Measurements from ENCODE around the gene BTN3A1. TPM values are rescaled to one million over a fixed set of nuclear protein-coding genes. Genes with fewer than 3 reads are reported as not detected.
"Not testable (repeated sequence)": the region's sequence is repeated elsewhere in the genome, so short reads cannot be mapped to it uniquely, and the experiment has no call there.

BTN3A1 gene
- total and polyA plus RNA-seq, 2 donors, result 13.3 to 39.8 TPM

DNA sequence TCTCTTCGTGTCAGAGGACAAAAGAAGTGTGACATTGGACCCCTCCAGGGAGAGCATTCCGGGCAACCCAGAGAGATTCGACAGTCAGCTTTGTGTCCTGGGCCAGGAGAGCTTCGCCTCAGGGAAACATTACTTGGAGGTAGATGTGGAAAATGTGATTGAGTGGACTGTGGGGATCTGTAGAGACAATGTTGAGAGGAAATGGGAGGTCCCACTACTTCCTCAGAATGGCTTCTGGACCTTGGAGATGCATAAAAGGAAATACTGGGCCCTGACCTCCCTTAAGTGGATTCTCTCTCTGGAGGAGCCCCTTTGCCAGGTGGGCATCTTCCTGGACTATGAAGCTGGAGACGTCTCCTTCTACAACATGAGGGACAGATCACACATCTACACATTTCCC lies 28.7 kb downstream of the BTN3A1 start:
- Histone ChIP-seq H3K27ac (ENCODE audit: low read depth) (no peak overlapping the region), H3K4me3 (ENCODE audit: low read depth, low read length) (no peak overlapping the region), H3K36me3 (ENCODE audit: insufficient read depth) (no peaks in the 10 kb centered on the region), H3K4me1 (ENCODE audit: insufficient read depth) (no peaks in the 10 kb centered on the region)
- no peak for DNase-seq (ENCODE audit: extremely low spot score)
- 91% methylated on average over 5 of the region's 5 CpGs for WGBS

DNA sequence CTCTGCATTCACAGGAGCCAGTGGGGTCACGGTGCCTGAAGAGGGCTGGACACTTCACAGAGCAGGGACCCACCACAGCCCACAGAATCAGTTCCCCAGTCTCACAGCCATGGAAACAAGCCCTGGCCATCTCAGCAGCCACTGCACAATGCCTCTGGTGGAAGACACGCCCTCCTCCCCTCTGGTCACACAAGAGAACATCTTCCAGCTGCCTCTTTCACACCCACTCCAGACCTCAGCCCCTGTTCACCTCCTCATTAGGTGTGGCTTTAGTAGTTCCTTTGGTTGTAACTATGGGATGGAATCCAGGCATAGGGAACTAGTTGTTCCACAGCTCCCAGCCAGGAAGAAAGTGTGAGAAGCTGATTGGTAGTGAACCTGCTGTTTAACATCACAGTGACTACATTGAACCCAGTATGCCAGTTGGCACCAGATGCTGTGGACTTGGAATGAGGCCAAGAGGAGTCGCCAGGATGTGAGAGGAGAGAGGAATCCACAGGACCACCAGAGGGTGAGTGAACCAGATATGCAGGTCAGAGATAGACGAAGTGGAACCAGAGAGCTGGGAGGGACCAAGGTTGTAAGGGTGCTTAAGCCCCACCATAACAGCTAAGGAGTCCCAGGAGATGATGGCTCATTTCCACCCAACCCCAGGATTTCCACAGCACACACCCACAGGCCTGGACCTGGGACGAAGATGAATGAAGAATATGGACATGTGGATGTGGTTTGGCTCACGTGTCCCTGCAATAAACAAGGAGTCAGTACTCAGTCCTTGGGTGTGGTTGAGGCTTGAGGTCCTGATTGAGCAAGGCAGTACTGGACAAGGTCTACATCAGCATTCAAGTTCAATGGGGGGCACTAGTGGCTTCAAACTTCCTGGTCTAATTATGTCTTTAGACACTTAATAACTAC lies 29.4 kb downstream of the BTN3A1 start:
- Histone ChIP-seq H3K27ac (ENCODE audit: low read depth) (no peak overlapping the region), H3K4me1 (ENCODE audit: insufficient read depth) (no peaks in the 10 kb centered on the region), H3K36me3 (ENCODE audit: insufficient read depth) (no peaks in the 10 kb centered on the region), H3K4me3 (ENCODE audit: low read depth, low read length) (no peak overlapping the region)
- 85% methylated on average over 6 of the region's 6 CpGs for WGBS
- DNase-seq (ENCODE audit: extremely low spot score), result no peak

DNA sequence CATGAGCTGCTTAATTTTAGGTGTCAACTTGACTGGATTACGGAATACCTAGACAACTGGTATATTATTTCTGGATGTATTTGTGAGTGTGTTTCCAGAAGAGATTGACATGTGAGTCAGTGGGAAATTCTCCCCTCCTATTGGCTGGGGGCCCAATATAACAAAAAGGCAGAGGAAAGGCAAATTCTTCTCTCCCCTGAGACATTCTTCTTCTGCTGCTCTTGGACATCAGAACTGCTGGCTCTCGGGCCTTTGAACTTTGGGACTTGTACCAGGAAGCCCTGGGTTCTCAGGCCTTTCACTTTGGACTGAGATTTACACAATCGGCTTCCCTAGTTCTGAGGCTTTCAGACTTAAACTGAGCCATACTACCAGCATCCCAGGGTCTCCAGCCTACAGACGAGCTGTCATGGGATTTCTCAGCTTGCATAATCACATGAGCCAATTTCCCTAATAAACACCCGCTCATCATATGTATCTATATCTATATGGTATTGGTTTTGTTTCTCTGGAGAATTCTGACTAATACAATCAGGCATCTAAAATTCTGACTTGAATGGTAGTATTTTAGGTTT lies 30.6 kb downstream of the BTN3A1 start:
- 88% methylated on average over 5 of the region's 5 CpGs for WGBS
- Histone ChIP-seq H3K4me1 (ENCODE audit: insufficient read depth) (no peaks in the 10 kb centered on the region), H3K27ac (ENCODE audit: low read depth) (no peak overlapping the region), H3K36me3 (ENCODE audit: insufficient read depth) (no peaks in the 10 kb centered on the region), H3K4me3 (ENCODE audit: low read depth, low read length) (no peak overlapping the region)
- no peak for DNase-seq (ENCODE audit: extremely low spot score)

DNA sequence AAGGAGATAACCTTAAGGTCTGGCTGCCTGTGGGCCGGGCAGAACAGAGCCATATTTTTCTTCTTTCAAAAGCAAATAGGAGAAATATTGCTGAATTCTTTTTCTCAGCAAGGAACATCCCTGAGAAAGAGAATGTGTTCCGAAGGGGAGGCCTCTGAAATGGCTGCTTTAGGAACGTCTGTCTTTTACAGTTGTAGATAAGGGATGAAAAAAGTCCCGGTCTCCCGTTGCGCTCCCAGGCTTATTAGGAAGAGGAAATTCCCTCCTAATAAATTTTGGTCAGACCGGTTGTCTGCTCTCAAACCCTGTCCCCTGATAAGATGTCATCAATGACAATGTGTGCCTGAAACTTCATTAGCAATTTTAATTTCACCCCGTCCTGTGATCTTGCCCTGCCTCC lies 31.6 kb downstream of the BTN3A1 start:
- H3K4me3 ChIP-seq (ENCODE audit: low read depth, low read length); H3K27ac ChIP-seq (ENCODE audit: low read depth); H3K36me3 ChIP-seq (ENCODE audit: insufficient read depth); H3K4me1 ChIP-seq (ENCODE audit: insufficient read depth); DNase-seq (ENCODE audit: extremely low spot score): not testable (repeated sequence)
- 89% methylated on average over 8 of the region's 8 CpGs for WGBS

DNA sequence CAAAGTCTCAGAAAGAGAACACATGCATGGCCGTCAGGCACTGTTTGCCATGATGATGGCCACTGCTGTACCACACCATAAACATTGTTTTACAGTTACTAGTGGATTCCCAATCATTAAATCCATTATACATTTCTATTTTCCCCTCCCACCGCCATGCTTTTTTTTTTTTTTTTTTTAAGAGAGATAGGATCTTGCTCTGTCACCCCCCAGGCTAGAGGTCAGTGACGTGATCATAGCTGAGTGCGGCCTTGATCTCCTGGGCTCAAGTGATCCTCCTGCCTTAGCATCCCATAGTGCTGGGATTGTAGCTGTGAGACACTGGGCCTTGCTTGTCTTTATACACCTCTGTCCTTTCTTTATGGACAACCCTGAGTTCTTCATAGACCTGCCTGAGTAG lies 33.9 kb downstream of the BTN3A1 start:
- H3K27ac ChIP-seq (ENCODE audit: low read depth), result no peak overlapping the region
- DNase-seq (ENCODE audit: extremely low spot score), result no peak
- no peaks in the 10 kb centered on the region for H3K4me1 ChIP-seq (ENCODE audit: insufficient read depth)
- H3K4me3 ChIP-seq (ENCODE audit: low read depth, low read length), result no peak overlapping the region
- no peaks in the 10 kb centered on the region for H3K36me3 ChIP-seq (ENCODE audit: insufficient read depth)
- WGBS, result 93% methylated on average over 4 of the region's 4 CpGs

DNA sequence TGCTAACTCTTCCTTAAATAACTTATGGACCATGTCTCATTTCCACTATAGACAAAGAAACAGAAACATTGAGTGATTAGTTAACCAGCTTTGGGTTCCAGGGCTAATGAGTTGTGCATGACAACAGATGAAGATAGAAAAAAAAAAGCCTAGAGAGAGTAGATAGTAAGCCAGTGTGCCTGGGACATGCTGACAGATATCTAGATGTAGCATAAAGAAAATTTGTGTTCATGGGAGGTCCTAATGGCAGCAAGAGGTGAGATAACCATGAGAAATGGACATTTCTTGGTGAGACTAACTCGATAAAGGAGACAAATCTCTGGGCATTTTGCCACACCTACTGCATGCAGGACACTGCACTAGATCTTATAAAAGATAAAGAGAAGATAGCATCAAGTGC lies 35.5 kb downstream of the BTN3A1 start:
- Histone ChIP-seq H3K4me3 (ENCODE audit: low read depth, low read length) (no peak overlapping the region), H3K36me3 (ENCODE audit: insufficient read depth) (no peaks in the 10 kb centered on the region), H3K27ac (ENCODE audit: low read depth) (no peak overlapping the region), H3K4me1 (ENCODE audit: insufficient read depth) (no peaks in the 10 kb centered on the region)
- no peak for DNase-seq (ENCODE audit: extremely low spot score)
- WGBS, result 75% methylated on average over 1 of the region's 1 CpG

DNA sequence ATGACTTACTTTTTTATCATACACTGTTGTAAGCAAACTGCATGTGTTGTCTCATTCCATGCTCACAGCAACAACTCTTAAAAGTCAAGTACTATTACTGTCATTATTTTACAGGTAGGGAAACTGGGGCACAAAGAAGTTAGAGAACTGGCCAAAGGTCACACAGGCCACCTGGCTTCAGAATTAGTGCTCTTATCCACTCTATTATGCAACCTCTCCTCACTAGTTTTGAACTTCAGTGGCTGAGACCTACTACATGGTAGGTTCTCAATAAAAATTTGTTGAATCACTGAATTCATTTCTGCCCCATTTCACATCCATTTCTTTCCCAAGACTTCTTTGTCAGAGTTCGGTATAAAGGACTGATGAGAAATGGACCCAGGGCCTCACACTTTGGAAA lies 35.9 kb downstream of the BTN3A1 start:
- no peak for DNase-seq (ENCODE audit: extremely low spot score)
- no peak overlapping the region for H3K27ac ChIP-seq (ENCODE audit: low read depth)
- H3K4me1 ChIP-seq (ENCODE audit: insufficient read depth), result no peaks in the 10 kb centered on the region
- H3K36me3 ChIP-seq (ENCODE audit: insufficient read depth), result no peaks in the 10 kb centered on the region
- WGBS, result 99% methylated on average over 1 of the region's 1 CpG
- H3K4me3 ChIP-seq (ENCODE audit: low read depth, low read length), result no peak overlapping the region

DNA sequence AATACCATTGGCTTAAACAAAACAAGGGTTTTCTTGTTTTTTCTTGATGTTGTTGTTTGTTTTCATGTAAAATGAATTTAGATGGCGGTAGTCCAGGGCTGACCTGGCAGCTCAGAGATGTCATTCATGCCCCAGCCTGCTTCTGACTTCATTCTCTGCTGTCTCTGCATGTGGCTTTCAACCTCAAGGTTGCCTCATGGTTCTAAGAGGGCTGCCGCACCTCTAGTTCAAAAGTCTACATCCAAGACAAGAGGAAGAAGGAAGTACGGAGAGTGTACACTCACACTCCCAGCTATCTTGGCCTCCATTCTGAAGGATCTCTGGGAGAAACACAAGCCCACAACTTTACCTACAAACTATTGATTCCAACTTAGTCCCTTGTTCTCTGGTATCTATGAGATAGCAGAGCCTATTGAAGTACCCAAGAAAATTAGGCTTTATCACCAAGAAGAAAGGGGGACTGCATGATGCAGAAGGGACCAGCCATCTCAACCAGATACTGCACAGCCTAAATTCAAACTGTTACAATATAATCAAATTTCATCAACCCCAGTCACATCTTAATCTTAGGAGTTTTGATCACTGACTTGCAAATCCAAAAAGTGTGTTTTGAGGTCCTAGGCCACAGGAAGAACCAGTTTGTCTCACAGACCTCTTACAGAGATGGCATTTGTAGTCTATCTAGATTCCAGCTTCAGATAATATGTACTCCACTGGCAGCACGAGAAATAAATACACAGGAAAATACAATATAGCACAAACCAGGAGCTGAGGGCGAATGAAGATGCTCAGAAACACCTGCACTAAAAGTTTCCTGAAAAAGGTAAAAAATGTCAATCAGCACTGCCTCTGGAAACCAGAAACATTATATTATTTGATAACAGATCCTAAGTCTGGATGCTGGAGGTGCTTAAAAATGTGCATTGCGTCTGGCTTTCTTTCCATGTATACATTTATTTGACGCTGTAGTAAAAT lies 37.4 kb downstream of the BTN3A1 start:
- 54% methylated on average over 7 of the region's 7 CpGs for WGBS
- Histone ChIP-seq H3K36me3 (ENCODE audit: insufficient read depth) (no peaks in the 10 kb centered on the region), H3K27ac (ENCODE audit: low read depth) (peak overlapping the region; percentile 74), H3K4me3 (ENCODE audit: low read depth, low read length) (peak overlapping the region; percentile 40), H3K4me1 (ENCODE audit: insufficient read depth) (no peaks in the 10 kb centered on the region)
- no peak for DNase-seq (ENCODE audit: extremely low spot score)

DNA sequence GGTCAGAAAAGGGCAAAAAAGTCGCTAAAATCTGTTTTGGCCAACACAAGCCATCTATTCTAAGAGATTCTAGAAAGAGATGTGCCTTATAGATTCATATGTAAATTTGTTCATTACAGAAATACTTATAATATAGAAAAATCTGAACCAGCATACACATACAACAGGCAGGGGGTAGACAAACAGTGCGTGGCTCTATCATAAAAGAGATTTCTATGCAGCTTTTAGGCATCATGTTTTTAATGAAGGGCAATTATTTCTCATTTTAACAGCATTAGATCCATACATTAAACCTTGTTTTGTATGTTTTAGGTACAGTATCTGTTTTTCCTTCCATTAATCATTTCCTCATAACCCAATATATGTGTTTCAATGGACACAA lies 38.9 kb downstream of the BTN3A1 start:
- Histone ChIP-seq H3K36me3 (ENCODE audit: insufficient read depth) (no peaks in the 10 kb centered on the region), H3K4me3 (ENCODE audit: low read depth, low read length) (peak overlapping the region; percentile 40), H3K27ac (ENCODE audit: low read depth) (peak overlapping the region; percentile 53), H3K4me1 (ENCODE audit: insufficient read depth) (no peaks in the 10 kb centered on the region)
- WGBS, result 33% methylated on average over 2 of the region's 2 CpGs
- DNase-seq (ENCODE audit: extremely low spot score), result no peak

DNA sequence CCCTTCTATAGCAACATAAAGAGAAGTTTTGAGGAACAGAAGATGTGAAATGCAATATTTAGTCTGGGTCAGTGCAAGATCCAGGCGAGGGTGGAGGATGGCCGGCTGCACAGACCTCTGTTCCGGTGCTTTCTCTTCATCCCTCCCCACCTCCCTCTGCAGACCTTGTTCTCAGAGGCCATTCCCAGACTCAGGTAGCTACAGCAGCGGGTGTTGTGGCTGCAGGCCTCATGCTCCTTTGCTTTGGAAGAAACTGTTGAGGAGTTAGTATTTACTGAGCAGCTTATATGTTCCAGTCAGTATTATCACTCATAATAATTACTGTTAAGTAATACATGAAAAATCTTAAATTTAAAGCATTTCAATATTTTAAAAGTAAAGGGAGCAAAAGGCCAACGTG lies 39.9 kb downstream of the BTN3A1 start:
- 62% methylated on average over 5 of the region's 5 CpGs for whole genome bisulfite sequencing
- no peaks in the 10 kb centered on the region for H3K4me1 ChIP-seq (ENCODE audit: insufficient read depth)
- H3K27ac ChIP-seq (ENCODE audit: low read depth), result no peak overlapping the region
- no peak for DNase-seq (ENCODE audit: extremely low spot score)
- H3K4me3 ChIP-seq (ENCODE audit: low read depth, low read length), result no peak overlapping the region
- no peaks in the 10 kb centered on the region for H3K36me3 ChIP-seq (ENCODE audit: insufficient read depth)

DNA sequence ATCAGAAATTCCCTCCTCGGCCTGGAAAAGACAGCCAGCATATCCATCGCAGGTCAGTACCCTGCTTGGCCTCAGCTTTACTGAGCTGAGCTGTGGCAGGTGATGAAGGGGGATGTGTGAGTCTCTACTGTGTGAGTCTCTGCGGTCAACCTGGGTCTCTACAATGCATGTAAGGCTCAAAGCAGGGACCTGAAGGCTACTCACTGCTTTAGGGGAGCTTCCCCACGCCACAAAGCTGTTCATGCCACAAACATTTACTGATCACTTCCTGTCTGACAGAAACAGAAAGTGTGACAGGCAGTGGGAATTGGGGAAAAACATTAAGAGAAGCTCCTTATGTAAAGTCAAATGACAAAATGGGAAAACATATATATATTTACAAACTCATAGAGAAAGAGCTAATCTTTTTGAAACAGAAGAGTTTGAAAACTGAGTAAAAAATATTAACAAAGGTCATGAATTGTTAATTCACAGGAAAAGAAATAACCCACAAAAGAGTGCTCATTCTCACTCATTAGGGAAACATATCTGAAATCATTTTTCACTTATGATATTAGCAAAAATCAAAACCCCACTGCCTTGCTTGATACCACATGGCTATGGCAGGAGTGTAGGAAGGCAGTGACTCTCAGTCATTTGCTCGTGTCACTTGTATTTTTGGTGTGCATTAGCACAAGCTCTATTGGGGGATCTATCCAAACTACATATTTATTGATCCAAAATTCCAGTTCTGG lies 44.0 kb downstream of the BTN3A1 start:
- Histone ChIP-seq H3K4me3 (ENCODE audit: low read depth, low read length) (no peak overlapping the region), H3K4me1 (ENCODE audit: insufficient read depth) (no peaks in the 10 kb centered on the region), H3K36me3 (ENCODE audit: insufficient read depth) (no peaks in the 10 kb centered on the region), H3K27ac (ENCODE audit: low read depth) (no peak overlapping the region)
- 89% methylated on average over 5 of the region's 5 CpGs for WGBS
- no peak for DNase-seq (ENCODE audit: extremely low spot score)

DNA sequence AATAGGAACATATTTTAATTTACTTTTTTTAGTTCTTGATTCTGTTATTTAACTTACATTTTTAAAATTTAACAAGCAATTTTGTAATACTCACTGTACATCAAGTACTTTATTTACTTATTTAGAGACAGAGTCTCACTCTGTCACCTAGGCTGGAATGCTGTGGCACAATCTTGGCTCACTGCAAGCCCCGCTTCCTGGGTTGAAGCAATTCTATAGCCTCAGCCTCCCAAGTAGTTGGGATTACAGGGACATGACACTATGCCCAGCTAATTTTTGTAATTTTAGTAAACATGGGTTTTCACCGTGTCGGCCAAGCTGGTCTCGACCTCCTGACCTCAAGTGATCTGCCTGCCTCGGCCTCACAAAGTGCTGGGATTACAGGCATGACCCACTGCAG lies 45.2 kb downstream of the BTN3A1 start:
- Histone ChIP-seq H3K27ac (ENCODE audit: low read depth) (no peak overlapping the region), H3K4me1 (ENCODE audit: insufficient read depth) (no peaks in the 10 kb centered on the region), H3K4me3 (ENCODE audit: low read depth, low read length) (no peak overlapping the region), H3K36me3 (ENCODE audit: insufficient read depth) (no peaks in the 10 kb centered on the region)
- WGBS, result 81% methylated on average over 5 of the region's 5 CpGs
- DNase-seq (ENCODE audit: extremely low spot score), result no peak

DNA sequence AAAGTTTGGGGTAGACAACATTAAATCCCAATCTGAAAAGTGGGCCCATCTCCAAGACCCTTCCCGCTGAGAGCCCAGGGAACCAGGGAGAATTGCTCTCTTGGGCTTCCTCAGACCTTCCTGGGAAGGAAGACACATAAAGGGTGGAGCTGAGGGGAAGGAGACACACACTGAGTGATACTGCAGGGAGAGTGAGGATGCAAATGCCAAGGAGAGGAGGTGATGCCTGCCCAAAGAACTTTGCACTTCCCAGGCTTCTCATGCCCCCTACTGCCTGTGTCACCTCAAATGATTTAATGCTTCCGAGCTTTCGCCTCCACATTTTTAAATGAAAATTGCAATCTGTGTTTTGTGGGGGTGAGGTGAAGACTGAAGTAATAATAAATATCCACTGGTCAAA lies 48.2 kb downstream of the BTN3A1 start:
- DNase-seq (ENCODE audit: extremely low spot score), result no peak
- Histone ChIP-seq H3K4me3 (ENCODE audit: low read depth, low read length) (no peak overlapping the region), H3K4me1 (ENCODE audit: insufficient read depth) (no peaks in the 10 kb centered on the region), H3K27ac (ENCODE audit: low read depth) (no peak overlapping the region), H3K36me3 (ENCODE audit: insufficient read depth) (no peaks in the 10 kb centered on the region)
- WGBS, result 89% methylated on average over 3 of the region's 3 CpGs

Measured in urinary bladder (tissue), 4 donors.